ENCODE data around the gene PAFAH2.

Gene PAFAH2

GRCh38 chr1:25997828-25998761, at the start of gene PAFAH2:
PAFAH2 (minus strand) TSS chr1:25998063; CDS start chr1:25990816, 7,247 bp downstream.
- peak; percentile 95 for DNase-seq (ENCODE audit: low read depth, low spot score)
- POLR2A ChIA-PET = interaction anchor here (0.5 to 2.1 kb wide), 4 partner anchors 32 to 107 kb away, joined by 4 to 14 read pairs (median 4); no protein-coding TSS in a partner anchor
- peak; percentile 98 for TF ChIP-seq CTCF (IDR thresholded peaks at IDR 0.05; ENCODE audit: insufficient read depth, low read length, missing control alignments)
- peak within 1 kb of the TSS; percentile 67 for H3K4me3 ChIP-seq (ENCODE audit: low read depth, low read length)
- CTCF ChIA-PET = interaction anchor here (0.6 to 12.5 kb wide), 34 partner anchors 8 to 200 kb away, joined by 3 to 609 read pairs (median 4); partner anchors contain the start of genes PAQR7 and STMN1

GRCh38 chr1:26047278-26047874, 49.5 kb upstream of the PAFAH2 start:
- ChIA-PET CTCF (interaction anchor here (1.8 kb wide), 1 partner anchor 9 kb away, joined by 5 read pairs; no protein-coding TSS in a partner anchor), POLR2A (no interaction called here)
- DNase-seq (ENCODE audit: low read depth, low spot score) = no peak
- no peak overlapping the region for H3K4me3 ChIP-seq (ENCODE audit: low read depth, low read length)
- no peak for TF ChIP-seq CTCF (IDR thresholded peaks at IDR 0.05; ENCODE audit: insufficient read depth, low read length, missing control alignments)

- H3K4me3 ChIP-seq (ENCODE audit: low read depth, low read length) = no peak overlapping the region
- no peak for TF ChIP-seq CTCF (IDR thresholded peaks at IDR 0.05; ENCODE audit: insufficient read depth, low read length, missing control alignments)
- ChIA-PET CTCF (interaction anchor here (0.7 to 1.8 kb wide), 3 partner anchors 10 to 154 kb away, joined by 3 to 8 read pairs (median 3); no protein-coding TSS in a partner anchor), POLR2A (no interaction called here)
- DNase-seq (ENCODE audit: low read depth, low spot score) = no peak
These were observed 48.6 kb upstream of the PAFAH2 start for GRCh38 chr1:26046246-26047095.

GRCh38 chr1:26045722-26046245, 47.9 kb upstream of the PAFAH2 start, which contains the start of gene SLC30A2:
SLC30A2 (minus strand) TSS chr1:26046118; CDS start chr1:26045896, 222 bp downstream.
- no peak for TF ChIP-seq CTCF (IDR thresholded peaks at IDR 0.05; ENCODE audit: insufficient read depth, low read length, missing control alignments)
- no peak for DNase-seq (ENCODE audit: low read depth, low spot score)
- no peak within 1 kb of the TSS for H3K4me3 ChIP-seq (ENCODE audit: low read depth, low read length)
- POLR2A ChIA-PET = no interaction called here
- CTCF ChIA-PET = interaction anchor here (0.9 to 1.8 kb wide), 2 partner anchors 10 to 99 kb away, joined by 3 to 8 read pairs; no protein-coding TSS in a partner anchor

GRCh38 chr1:26044971-26045721, 47.3 kb upstream of the PAFAH2 start:
- POLR2A ChIA-PET = no interaction called here
- TF ChIP-seq CTCF (IDR thresholded peaks at IDR 0.05; ENCODE audit: insufficient read depth, low read length, missing control alignments) = no peak
- DNase-seq (ENCODE audit: low read depth, low spot score) = no peak
- H3K4me3 ChIP-seq (ENCODE audit: low read depth, low read length) = no peak overlapping the region
- CTCF ChIA-PET = interaction anchor here (0.6 to 1.8 kb wide), 3 partner anchors 9 to 100 kb away, joined by 3 to 8 read pairs (median 8); no protein-coding TSS in a partner anchor
